HepG2 (cell line): ENCODE results near the gene GCNT2. TPM values are rescaled to one million over a fixed set of nuclear protein-coding genes. Genes with fewer than 3 reads are reported as not detected.

ENCODE experiments used
- ADNP ChIP-seq: sonication (generic); formaldehyde crosslinking; IDR thresholded peaks from 2 replicates; pipeline ENCODE4 v1.4.0; 2020; ENCODE audit warnings: missing genetic modification reagents
- AFF4 ChIP-seq: sonication (generic); formaldehyde crosslinking; IDR thresholded peaks from 2 replicates; pipeline ENCODE4 v1.4.0; 2020; ENCODE audit warnings: missing genetic modification reagents
- CBX5 ChIP-seq: sonication (generic); formaldehyde crosslinking; IDR thresholded peaks from 2 replicates; pipeline ENCODE4 v1.4.0; 2020; ENCODE audit warnings: missing genetic modification reagents, borderline replicate concordance
- IRF2 ChIP-seq: IDR thresholded peaks from 2 replicates; pipeline ENCODE4 v1.6.1; 2018; ENCODE audit warnings: missing genetic modification reagents, missing compliant biosample characterization
- PBX2 ChIP-seq: IDR thresholded peaks from 2 replicates; pipeline ENCODE4 v1.6.1; 2016; ENCODE audit warnings: control low read depth
- PPARG ChIP-seq: conservative IDR thresholded peaks from 2 replicates; pipeline ENCODE4 v1.6.1; 2016; ENCODE audit warnings: missing biosample characterization, missing genetic modification reagents
- ZMAT3 ChIP-seq: sonication (generic); formaldehyde crosslinking; conservative IDR thresholded peaks from 2 replicates; pipeline ENCODE4 v1.7.0; 2021; ENCODE audit warnings: missing genetic modification reagents
- ZNF235 ChIP-seq: sonication (generic); formaldehyde crosslinking; IDR thresholded peaks from 2 replicates; pipeline ENCODE4 v1.8.1; 2023; ENCODE audit warnings: mild to moderate bottlenecking, missing genetic modification reagents, borderline replicate concordance
- ZNF33B ChIP-seq: sonication (generic); formaldehyde crosslinking; IDR thresholded peaks from 2 replicates; pipeline ENCODE4 v1.5.1; 2020; ENCODE audit warnings: mild to moderate bottlenecking, missing genetic modification reagents
- ZNF350 ChIP-seq: sonication (generic); formaldehyde crosslinking; IDR thresholded peaks from 2 replicates; pipeline ENCODE4 v1.4.0; 2020; ENCODE audit warnings: mild to moderate bottlenecking, low read depth, missing genetic modification reagents, borderline replicate concordance
- polyA plus RNA-seq, 8 experiments: library from polyadenylated mRNA; depleted of rRNA in 3 of 8; stranded (reverse) in 7 of 8; unstranded in 1 of 8; fragments of >200 nt; fragmentation: Illumina TruSeq in 4 of 8; extraction: Trizol in 4 of 8; gene quantifications; 2 replicates each; pipeline versions ENCODE4 v1.2.1 to v1.2.3, GENCODE V29; 2011 to 2016; ENCODE audit warnings: low read depth in 4 of 8, missing spikeins in 1 of 8, mixed read lengths in 1 of 8; ENCODE audit not compliant: insufficient read depth in 1 of 8
- total RNA-seq, 5 experiments: library from RNA; depleted of rRNA; stranded (reverse); fragments of >200 nt; fragmentation: Illumina TruSeq; extraction: Trizol; gene quantifications; 2 replicates each; pipeline ENCODE4 v1.2.3, GENCODE V29; 2016; ENCODE audit warnings: low read depth in 1 of 5

The GCNT2 gene
- total and polyA plus RNA-seq, 2 of the 13 experiments (the other 11 are each of a cell fraction or from before 2014, with no cell fraction given) = 11.8 to 31.9 TPM

- no peak for TF ChIP-seq IRF2 (CRISPR knock-in tag)
- no peak for TF ChIP-seq PPARG (CRISPR knock-in tag)
- no peak for TF ChIP-seq PBX2 (CRISPR knock-in tag)
- no peak for TF ChIP-seq ADNP
- TF ChIP-seq ZNF235 = no peak
- no peak for TF ChIP-seq ZMAT3 (CRISPR knock-in tag)
- TF ChIP-seq ZNF33B (CRISPR knock-in tag) = no peak
- no peak for TF ChIP-seq AFF4 (CRISPR knock-in tag)
- no peak for TF ChIP-seq ZNF350 (CRISPR knock-in tag)
- TF ChIP-seq CBX5 (CRISPR knock-in tag) = no peak
Measured at GRCh38 chr6:10658910-10659698, 138.0 kb downstream of the GCNT2 start (continued).
